GM19043 (cell line): ENCODE measurements around the gene MAP2K3.
"Not testable (repeated sequence)": the region's sequence is repeated elsewhere in the genome, so short reads cannot be mapped to it uniquely, and the experiment has no call there.

Experiments
- ATAC-seq: cut with Tn5 transposase; IDR thresholded peaks from one replicate; pipeline ENCODE4 v1.9.1; 2021; ENCODE audit warnings: low read depth; ENCODE audit not compliant: unreplicated experiment

MAP2K3 gene

GRCh38 chr17:21295036-21295952, 10.8 kb downstream of the MAP2K3 start:
- no peak for ATAC-seq

DNA sequence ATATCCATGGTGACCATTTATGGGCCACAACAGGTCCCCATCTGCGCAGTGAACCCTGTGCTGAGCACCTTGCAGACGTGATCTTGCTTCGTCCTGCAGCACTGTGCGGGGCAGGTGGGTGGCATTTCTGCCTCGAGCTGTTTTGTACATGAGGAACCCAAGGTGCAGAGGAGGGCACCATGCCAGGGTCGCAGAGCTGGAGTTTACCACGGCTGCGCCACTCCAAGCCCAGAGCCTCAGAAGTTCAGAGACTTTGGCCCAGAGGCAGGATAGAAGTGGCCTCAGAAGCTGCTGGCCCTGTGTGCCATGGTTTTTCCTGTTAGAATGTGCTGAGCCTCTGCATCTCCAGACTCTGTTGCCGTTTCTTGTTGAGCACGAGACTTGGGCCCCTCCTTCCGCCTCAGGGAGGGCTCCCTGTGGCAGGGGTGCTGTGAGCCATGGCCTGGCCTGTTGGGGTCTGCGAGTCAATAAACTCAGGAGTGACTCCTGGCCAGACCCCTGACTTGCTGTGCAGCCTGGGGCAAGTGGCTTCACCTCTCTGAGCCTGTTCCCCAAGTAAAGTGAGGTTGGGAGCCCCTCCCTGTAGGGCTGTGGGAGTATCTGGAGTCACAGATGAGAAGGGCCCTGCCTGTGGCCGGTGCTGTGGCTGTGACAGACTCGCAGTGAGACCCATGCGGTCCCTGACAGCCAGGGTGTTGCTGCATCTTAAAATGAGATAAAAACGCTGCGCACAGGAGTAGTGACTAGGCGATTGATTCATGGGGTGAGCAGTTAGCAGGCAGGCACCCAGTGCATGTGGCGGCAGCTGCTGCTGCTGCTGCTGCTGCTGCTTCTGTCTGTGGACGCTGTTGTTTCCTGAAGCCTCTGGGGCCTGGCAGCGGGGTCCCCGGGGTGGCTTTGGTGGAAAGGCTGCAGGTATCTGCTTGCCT, 11.8 kb downstream of the MAP2K3 start:
- no peak for ATAC-seq

DNA sequence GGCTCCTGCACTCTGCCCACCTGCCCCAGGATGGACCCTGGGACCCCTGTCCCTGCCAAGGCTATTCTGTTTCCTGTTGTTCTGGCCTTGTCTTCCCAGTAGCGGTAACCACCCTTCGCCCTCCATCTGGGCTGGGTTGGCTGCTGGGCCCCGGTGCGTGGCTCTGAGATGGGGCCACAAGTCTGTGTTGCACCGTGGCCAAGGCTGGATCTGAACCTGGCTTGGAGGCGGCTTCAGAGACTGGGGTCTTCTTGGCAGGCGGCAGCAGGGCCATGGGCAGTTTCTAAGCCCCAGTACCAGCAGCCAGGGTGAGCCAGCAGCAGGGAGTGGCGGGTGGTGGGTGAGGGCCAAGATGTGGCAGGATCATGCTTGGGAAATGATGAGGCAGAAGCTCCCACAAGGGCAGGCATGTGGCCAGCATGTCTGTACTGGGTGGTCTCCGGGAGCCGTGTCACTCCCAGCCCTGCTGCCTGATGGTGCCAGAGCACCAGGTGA, 12.6 kb downstream of the MAP2K3 start:
- no peak for ATAC-seq

DNA sequence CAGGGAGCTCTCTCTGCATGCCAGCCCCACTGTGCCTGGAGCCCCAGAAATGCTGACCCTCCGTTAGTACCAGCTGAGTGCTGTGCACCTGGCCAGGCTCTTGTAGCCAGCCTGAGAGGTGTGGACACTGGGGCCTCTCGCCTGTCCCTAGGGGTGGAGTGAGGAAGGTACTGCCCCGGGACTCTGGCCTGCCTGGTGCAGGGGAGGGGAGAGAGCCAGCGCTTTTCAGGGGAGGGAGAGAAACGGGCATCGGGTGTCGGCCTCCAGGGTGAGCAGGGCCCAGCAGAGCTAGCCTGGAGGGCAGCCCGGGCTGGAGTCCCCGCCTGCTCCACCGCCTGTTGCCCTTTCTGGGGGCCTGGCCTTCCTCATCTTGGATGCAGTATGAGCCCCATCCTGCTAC, 13.1 kb downstream of the MAP2K3 start:
- ATAC-seq = no peak

DNA sequence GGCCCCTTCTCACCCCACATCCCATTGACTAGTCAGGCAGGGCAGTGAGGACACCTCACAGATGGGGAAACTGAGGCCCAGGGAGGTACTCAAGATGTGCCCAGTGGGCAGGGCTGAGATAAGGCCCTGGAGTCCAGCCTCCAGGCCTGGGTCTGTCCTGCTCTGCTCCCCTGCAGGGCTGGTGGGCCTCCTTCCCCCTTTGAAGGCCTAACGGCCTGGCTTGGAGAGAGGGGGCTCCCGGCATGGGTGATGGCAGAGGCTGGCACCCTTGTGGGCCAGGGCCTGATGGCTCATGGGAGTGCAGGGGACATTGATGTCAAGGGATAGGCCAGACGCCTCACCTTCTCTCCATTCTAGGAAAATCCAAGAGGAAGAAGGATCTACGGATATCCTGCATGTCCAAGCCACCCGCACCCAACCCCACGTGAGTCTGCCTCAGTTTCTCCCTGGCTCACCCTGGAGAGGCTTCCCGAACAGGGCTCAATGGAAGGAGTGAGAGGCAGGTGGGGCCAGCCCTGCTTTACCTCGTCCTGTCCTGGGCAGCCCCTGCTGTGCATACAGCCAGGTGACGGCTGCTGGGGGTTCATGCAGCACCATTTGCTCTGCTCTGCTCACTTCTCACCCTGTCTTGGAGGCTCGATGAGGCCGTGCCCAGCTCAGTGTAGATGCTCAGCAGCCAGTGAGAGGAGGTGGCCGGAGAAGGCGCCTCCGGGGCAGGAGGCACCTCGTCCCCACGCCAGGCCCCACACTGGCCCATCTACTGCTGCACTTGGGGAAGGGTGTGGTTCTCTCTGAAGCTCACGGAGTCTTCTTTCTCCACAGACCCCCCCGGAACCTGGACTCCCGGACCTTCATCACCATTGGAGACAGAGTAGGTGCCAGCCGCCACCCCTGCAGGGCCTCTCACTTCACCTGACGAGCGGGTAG, 13.8 kb downstream of the MAP2K3 start:
- no peak for ATAC-seq

DNA sequence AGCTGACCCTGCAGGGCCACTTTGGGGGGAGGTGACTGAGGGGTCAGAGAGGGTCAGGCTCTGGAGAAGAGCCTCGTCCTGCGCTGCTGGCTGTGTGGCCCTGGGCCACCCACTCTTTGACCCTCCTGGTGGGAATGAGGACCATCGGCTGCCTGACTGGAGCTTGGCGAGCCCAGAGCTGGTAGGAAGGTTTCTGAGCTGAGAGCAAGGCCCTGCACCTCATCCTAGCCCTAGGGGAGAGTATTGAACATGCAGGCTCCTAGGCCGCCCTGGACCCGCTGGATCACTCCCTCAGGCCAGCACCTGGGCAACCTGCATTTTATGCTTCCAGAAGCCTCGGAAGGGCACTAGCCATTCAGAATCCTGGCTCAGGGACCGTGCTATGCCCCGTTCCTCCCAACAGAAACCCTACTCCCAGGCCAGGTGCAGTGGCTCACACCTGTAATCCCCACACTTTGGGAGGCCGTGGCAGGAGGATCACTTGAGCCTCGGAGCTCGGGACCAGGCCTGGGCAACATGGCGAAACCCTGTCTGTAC, 14.5 kb downstream of the MAP2K3 start:
- ATAC-seq = no peak

DNA sequence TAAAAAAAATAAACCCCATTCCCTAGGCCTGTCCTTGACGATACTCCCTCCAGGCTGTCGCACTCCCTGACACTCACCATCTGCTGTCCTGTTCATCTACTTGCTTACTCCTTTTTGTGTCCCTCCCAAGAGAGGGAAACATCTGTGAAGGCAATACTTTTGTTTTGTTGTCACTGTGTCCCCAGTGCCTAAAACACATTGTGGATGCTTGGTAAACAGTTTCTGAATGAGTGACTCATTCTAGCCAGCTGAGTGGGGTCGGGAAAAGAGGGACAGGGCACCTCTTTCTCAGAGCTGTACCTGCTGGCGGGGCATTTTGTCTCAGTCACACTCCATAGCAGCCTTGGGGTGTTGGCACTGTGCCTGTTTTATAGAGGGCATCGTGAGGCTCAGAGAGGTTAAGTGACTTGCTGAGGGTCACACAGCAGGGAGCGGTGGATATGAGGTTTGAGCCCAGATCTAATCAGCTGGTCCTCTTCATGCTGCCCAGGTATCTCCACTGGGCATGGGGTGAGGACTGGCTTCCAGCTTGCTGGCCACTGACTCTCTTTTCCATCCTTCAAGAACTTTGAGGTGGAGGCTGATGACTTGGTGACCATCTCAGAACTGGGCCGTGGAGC, 15.6 kb downstream of the MAP2K3 start:
- no peak for ATAC-seq

- ATAC-seq = no peak
These were observed 16.4 kb downstream of the MAP2K3 start for GRCh38 chr17:21300601-21301571.

DNA sequence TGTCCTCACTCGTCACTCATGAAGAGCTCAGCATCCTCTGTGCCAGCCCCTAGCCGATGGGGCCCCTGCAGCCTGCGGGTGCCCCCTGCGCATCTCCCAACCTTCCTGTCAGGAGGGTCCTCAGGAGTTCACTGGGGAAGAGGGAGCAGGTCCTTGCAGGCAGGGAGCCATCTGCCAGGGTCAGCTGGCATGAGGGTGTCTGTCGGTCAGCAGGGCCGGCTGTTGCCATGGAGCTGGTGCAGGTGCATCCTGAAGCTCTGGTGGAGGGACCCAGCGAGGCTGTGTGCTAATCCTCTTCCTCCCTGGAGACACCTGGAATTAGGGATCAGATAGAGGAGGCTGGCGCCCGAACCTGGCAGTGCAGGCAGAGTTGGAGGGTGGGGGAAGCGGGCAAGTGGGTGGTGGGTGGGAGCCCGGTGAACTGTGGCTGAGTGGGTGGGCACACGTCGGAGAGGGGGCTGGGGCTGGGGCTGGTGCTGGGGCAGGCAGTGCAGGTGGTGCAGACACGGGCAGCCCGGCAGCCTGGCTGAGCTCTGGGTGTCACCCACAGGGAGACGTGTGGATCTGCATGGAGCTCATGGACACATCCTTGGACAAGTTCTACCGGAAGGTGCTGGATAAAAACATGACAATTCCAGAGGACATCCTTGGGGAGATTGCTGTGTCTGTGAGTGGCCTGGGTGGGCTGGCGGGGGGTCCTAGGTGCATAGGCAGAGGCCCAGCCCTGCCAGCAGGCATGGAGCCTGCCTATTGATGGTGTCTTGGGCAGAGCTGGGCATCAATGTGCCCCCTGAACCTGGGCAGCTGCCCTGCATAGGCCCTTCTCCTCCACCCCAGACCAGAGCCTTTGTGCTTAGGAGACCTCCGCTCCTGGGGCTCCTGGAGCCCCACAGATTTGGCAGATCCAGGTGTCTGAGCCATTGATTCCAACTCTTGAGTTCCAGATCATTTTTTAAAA, 17.4 kb downstream of the MAP2K3 start:
- ATAC-seq = no peak

DNA sequence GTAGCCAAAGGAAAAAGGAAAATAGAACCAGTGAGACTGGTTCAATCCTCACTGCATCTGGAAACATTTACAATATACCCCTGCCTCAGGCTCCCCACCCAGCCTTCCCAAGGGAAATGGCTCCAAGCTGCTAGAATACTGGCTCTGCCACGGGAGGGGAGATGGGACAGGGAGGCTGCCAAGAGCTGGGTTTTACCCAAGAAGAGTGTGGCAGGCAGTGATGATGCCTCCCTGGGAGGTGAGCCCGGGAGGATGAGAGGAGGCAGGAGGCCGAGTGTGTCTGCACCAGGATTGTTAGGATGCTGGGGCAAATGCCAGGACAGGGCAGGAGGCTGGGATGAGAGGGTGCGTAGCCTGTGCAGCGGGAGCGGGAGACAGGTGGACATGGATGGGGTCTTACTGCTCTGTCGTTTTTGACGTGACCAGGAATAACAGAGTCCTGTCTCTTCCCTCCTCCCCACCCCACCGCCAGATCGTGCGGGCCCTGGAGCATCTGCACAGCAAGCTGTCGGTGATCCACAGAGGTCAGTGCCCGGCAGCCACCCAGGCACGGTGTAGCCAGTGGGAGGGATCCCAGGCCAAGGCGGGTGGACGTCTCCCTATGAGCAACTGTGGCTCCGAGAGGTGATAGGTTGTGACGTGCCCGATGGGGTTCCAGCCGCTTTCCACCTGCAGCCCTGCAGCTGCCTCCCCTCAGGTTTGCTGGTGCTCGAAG, 18.4 kb downstream of the MAP2K3 start:
- ATAC-seq = no peak

- no peak for ATAC-seq
These were observed 19.0 kb downstream of the MAP2K3 start for GRCh38 chr17:21303441-21304065.

GRCh38 chr17:21304091-21304490, 19.6 kb downstream of the MAP2K3 start:
- ATAC-seq = no peak

DNA sequence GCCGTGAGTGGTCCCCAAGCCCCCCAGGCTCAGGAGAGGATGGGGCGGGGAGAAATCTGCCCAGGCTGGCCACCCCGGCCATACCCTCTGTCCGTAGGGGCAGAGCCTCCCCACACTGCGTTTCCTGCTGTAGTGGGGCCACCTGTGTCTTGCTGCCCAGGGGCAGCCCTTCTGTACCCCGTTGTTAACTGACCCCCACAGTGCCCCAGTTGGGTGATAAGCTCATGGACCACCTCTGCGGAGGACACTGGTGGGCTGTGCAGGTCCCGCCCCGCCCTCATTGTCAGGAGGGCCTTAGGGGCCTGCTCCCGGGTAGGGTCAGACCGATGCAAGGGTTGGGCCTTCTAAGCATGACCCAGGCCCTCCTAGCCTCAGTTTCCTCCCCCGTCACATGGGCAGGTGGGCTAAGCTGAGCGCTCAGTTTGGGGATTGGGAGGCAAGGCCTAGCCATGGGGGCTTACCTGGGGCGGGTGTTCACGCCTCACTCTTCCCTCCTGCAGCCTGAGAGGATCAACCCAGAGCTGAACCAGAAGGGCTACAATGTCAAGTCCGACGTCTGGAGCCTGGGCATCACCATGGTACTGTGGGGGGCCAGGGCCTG, 20.1 kb downstream of the MAP2K3 start:
- ATAC-seq = not testable (repeated sequence)

GRCh38 chr17:21305431-21306180, 21.1 kb downstream of the MAP2K3 start:
- ATAC-seq = not testable (repeated sequence)
